ENCODE results near the gene TBC1D10B.

Gene TBC1D10B

DNA sequence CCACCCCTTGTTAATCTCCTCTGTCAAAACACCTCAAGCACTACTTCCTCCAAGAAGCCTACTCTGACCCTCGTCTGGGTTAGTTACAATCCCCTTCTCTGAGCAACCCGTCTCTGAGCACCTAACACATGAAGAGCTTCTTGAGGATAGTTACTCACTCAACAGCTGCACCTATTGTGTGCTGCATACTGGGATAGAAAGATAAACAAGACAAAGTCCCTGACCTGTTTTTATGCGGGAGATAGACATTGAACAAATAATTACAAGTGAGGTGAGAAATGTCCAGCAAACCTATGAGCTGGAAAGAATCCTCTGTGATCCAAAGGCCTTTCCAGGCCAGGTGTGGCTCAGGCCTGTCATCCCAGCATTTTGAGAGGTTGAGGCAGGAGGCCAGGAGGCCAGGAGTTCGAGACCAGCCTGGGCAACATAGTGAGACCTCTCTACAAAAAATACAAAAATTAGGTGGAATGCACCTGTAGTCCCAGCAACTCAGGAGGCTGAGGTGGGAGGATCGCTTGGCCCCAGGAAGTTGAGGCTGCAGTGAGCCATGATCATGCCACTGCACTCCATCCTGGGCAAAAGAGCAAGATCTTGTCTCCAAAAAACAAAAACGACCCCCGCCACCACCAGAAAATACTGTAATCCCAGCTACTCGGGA, 31.6 kb upstream of the TBC1D10B start:
- TF ChIP-seq, protein P1, sequence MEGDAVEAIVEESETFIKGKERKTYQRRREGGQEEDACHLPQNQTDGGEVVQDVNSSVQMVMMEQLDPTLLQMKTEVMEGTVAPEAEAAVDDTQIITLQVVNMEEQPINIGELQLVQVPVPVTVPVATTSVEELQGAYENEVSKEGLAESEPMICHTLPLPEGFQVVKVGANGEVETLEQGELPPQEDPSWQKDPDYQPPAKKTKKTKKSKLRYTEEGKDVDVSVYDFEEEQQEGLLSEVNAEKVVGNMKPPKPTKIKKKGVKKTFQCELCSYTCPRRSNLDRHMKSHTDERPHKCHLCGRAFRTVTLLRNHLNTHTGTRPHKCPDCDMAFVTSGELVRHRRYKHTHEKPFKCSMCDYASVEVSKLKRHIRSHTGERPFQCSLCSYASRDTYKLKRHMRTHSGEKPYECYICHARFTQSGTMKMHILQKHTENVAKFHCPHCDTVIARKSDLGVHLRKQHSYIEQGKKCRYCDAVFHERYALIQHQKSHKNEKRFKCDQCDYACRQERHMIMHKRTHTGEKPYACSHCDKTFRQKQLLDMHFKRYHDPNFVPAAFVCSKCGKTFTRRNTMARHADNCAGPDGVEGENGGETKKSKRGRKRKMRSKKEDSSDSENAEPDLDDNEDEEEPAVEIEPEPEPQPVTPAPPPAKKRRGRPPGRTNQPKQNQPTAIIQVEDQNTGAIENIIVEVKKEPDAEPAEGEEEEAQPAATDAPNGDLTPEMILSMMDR (IDR thresholded peaks at IDR 0.05) = no peak

DNA sequence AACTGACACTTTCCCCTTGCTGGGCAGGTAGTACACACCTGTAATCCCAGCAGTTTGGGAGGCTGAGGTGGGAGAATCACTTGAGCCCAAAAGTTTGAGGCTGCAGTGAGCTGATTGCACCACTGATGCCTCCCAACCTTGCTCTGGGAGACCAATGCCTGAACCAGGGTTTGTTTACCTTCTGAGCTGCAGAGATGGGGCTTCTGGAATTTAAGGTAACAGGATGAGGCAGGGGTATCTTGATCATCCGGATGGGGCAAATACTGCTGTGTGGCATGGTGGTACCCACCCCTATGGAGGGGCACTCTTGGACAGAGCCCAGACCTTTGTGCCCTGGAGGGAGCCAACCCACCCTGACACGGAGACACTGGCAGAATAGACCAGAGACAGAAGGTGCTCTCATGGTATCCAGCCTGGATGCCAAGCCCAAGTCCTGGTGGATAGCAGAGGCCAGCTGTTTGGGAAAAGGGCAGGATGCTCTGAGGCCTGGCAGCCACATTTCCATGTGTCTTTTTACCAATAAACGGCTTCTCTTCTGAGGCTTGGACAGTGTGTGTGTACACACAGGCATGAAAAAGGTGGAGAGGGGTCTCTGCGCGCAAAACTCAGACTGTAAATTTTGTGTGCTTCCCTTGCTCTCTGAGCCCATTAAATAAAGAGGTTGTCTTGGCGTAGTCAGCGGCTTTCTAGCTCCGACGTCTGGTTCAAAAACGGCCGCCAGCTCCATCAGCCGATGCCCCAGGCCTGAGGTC, 29.3 kb upstream of the TBC1D10B start:
- TF ChIP-seq, protein P1 (IDR thresholded peaks at IDR 0.05) = no peak

DNA sequence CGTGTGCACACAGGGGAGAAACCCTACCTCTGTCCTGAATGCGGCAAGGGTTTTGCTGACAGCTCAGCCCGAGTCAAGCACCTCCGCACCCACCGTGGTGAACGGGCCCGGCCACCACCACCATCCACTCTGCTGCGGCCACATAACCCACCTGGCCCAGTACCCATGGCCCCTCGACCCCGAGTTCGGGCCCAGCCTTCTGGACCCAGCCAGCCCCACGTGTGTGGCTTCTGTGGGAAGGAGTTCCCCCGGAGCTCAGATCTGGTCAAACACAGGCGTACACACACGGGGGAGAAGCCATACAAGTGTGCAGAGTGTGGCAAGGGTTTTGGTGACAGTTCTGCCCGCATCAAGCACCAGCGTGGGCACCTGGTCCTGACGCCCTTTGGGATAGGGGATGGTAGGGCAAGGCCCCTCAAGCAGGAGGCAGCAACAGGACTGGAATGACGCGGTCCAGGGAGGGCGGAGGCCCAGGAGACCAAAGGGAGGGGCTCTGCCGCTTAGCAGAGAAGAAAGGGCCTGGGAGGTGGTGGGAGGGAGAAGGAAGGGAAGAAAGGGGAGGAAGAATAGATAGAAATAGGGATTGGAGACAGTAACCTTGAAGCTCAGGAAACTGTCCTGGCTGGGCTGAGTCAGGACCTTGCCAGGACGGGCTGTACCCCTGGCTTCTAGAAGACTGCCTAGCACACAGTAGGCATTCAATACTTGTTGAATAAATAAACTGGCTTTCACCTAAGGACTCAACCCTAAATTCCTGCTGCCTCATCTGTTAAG, 28.6 kb upstream of the TBC1D10B start:
- TF ChIP-seq, protein P1 (IDR thresholded peaks at IDR 0.05) = no peak

DNA sequence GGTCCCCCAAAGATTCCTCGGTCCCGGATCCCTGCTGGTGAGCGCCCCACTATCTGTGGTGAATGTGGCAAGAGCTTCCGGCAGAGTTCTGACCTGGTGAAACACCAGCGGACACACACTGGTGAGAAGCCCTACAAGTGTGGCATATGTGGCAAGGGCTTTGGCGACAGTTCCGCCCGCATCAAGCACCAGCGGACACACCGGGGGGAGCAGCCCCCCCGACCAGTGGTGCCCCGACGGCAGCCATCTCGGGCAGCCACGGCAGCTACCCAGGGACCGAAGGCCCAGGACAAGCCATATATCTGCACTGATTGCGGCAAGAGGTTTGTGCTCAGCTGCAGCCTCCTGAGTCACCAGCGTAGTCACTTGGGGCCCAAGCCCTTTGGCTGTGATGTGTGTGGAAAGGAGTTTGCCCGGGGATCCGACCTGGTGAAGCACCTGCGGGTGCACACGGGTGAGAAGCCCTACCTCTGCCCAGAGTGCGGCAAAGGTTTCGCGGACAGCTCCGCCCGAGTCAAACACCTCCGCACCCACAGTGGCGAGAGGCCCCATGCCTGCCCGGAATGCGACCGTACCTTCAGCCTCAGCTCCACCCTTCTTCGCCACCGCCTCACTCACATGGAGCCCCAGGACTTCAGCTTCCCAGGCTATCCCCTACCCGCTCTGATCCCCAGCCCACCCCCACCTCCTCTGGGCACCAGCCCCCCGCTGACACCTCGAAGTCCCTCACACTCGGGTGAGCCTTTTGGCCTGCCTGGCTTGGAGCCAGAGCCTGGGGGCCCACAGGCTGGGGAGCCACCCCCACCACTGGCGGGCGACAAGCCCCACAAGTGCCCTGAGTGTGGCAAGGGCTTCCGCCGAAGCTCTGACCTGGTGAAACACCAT, 27.7 kb upstream of the TBC1D10B start:
- TF ChIP-seq, protein P1 (IDR thresholded peaks at IDR 0.05) = no peak

DNA sequence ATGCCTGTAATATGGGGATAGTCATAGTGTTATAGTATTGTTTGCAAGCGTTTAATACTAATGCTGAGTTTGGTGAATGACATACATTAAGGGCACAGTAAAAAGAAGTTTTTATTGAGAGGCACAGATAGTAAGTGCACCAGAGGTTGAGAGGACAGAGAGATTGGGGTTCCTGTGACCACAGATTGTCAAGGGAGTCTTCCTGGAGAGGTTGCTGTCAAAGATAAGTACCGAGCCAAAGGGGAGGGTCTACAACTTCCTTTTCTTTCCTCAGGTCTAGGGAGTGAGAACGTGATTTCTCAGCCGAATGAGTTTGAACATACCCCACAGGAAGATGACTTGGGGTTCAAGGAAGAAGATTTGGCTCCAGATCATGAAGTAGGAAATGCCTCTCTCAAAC, 26.8 kb upstream of the TBC1D10B start:
- TF ChIP-seq, protein P1 (IDR thresholded peaks at IDR 0.05) = no peak

DNA sequence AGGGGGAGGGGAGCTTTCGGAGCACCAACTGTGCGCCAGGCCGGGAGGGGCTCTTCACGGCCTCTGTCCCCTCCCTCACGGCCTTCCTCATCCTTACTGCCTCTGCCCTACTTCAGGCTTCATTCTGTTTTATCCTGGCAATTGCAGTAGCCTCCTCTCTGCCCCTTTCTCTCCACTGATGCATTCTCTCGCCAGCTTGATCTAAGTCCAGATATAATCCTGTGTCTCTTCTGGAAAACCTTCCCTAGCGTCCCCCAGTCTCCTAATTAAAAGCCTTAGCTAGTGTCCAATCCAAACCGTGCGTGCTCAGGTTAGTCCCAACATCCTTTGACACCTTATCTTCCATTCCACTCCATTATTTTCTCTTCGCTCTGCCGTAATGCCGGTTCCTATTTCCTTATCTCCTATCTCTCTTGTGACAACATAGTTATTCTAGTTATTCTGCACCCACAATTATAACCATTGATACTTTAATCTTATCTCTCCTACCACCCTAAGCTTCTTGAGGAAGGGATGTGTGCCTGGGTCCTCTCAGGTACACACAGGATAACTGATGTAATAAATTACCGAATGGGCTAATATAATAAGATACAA, 25.8 kb upstream of the TBC1D10B start:
- TF ChIP-seq, protein P1 (IDR thresholded peaks at IDR 0.05) = no peak
